K562 (cell line): ENCODE measurements around the gene LYRM1. TPM values are rescaled to one million over a fixed set of nuclear protein-coding genes. Genes with fewer than 3 reads are reported as not detected.

Source experiments
- ATAC-seq: fragments of 200-7000 bp; cut with Tn5 transposase; 3 replicates; pipeline ENCODE4 v1.9.1; 2020; ENCODE audit warnings: moderate library complexity
- BruUV-seq: library from RNA; stranded (reverse); fragments of 400-500 nt; replicated peaks from 2 replicates; lab custom pipeline; 2021; lab: Mats Ljungman, UMichigan
- CTCF ChIA-PET: fragments of 300-600 bp; formaldehyde crosslinking; extraction: SDS; loops from one replicate; lab custom pipeline; 2021; ENCODE audit warnings: low intra/inter-chr PET ratio; lab: Yijun Ruan, JAX
- POLR2A ChIA-PET: fragments of 300-600, 350-650 bp; sonication (Branson Sonifier 250); formaldehyde crosslinking; extraction: SDS; loops from one replicate; lab custom pipeline; 2021; ENCODE audit warnings: antibody characterized with exemption, inconsistent platforms; lab: Yijun Ruan, JAX
- DNase-seq, 4 experiments: peaks; one replicate each; pipeline versions ENCODE4 v3.0.0 to v3.0.0-alpha.2; 2011 to 2018; ENCODE audit warnings: low spot score in 3 of 4, mixed read lengths in 3 of 4; ENCODE audit errors: extremely low read depth in 1 of 4
- FAIRE-seq: peaks from 2 replicates; lab custom pipeline; 2011; peaks lifted over from hg19 to GRCh38; lab: Jason Lieb, UNC
- H2AFZ ChIP-seq: 2 replicates; pipeline ENCODE4 v1.6.0; 2011; ENCODE audit warnings: low read depth, low read length, control low read depth, inconsistent platforms
- H3K27ac ChIP-seq: fragments of 200-600 bp; 3 replicates; pipeline ENCODE4 v1.8.0; 2011; ENCODE audit warnings: low read depth, mild to moderate bottlenecking, control low read depth, inconsistent platforms, low read length, moderate library complexity, mixed read lengths; ENCODE audit errors: extremely low read depth
- H3K27me3 ChIP-seq, 2 experiments: fragments of 300-600 bp in 1 of 2; 2 replicates in 1 of 2; 3 replicates in 1 of 2; pipeline versions ENCODE4 v1.6.0 to v1.8.0; 2011; ENCODE audit warnings: inconsistent platforms in 2 of 2, low read length in 2 of 2, mild to moderate bottlenecking in 1 of 2, mixed read lengths in 1 of 2, moderate library complexity in 1 of 2; ENCODE audit not compliant: control insufficient read depth in 2 of 2, insufficient read depth in 2 of 2
- H3K36me3 ChIP-seq: fragments of 300-600 bp; 3 replicates; pipeline ENCODE4 v1.8.0; 2011; ENCODE audit warnings: mild to moderate bottlenecking, low read length, inconsistent platforms; ENCODE audit not compliant: control insufficient read depth, insufficient read depth
- H3K4me1 ChIP-seq, 2 experiments: fragments of 200-600 bp in 1 of 2; replicated peaks in 1 of 2; 2 replicates in 1 of 2; 3 replicates in 1 of 2; pipeline versions ENCODE4 v1.5.1 to v1.8.0; 2011; ENCODE audit warnings: inconsistent platforms in 2 of 2, low read length in 2 of 2, mild to moderate bottlenecking in 1 of 2, mixed read lengths in 1 of 2, moderate library complexity in 1 of 2; ENCODE audit not compliant: control insufficient read depth in 2 of 2, insufficient read depth in 2 of 2
- H3K4me2 ChIP-seq: 2 replicates; pipeline ENCODE4 v1.6.1; 2011; ENCODE audit warnings: low read length, control low read depth, inconsistent platforms, mixed read lengths; ENCODE audit not compliant: insufficient read depth
- H3K4me3 ChIP-seq: fragments of 200-600 bp; sonication (generic), shearing (Covaris generic); 2 replicates; pipeline ENCODE4 v1.5.1; 2016; ENCODE audit warnings: control low read depth, inconsistent platforms
- H3K79me2 ChIP-seq: fragments of 200-600 bp; 3 replicates; pipeline ENCODE4 v1.8.0; 2011; ENCODE audit warnings: low read length, inconsistent platforms; ENCODE audit not compliant: control insufficient read depth, insufficient read depth
- H3K9ac ChIP-seq, 2 experiments: 2 replicates each; pipeline versions ENCODE4 v1.6.0 to v1.6.1; 2011; ENCODE audit warnings: low read depth in 2 of 2, low read length in 2 of 2, control low read depth in 1 of 2, inconsistent platforms in 1 of 2, mild to moderate bottlenecking in 1 of 2, mixed read lengths in 1 of 2; ENCODE audit not compliant: insufficient read depth in 1 of 2
- H3K9me1 ChIP-seq: one replicate; pipeline ENCODE4 v1.6.0; 2011; ENCODE audit warnings: inconsistent platforms, mild to moderate bottlenecking, low read length, moderate library complexity; ENCODE audit not compliant: control insufficient read depth, insufficient read depth
- H3K9me3 ChIP-seq: replicated peaks from 2 replicates; pipeline ENCODE4 v1.5.1; 2011; ENCODE audit warnings: low read depth, low read length, inconsistent platforms; ENCODE audit not compliant: control insufficient read depth, insufficient read depth
- H4K20me1 ChIP-seq: replicated peaks from 2 replicates; pipeline ENCODE4 v1.6.1; 2011; ENCODE audit warnings: low read length, inconsistent platforms, mixed read lengths; ENCODE audit not compliant: control insufficient read depth, insufficient read depth
- ASH1L ChIP-seq: fragments of 450-650 bp; IDR thresholded peaks from 2 replicates; pipeline ENCODE4 v1.6.1; 2018; ENCODE audit warnings: borderline replicate concordance, mild to moderate bottlenecking, low read depth; ENCODE audit not compliant: partially characterized antibody
- CLOCK ChIP-seq: fragments of 250-450 bp; sonication (Bioruptor Pico); IDR thresholded peaks from 2 replicates; pipeline ENCODE4 v1.4.0; 2020; ENCODE audit warnings: mild to moderate bottlenecking, moderate library complexity, borderline replicate concordance
- ETV5 ChIP-seq: sonication (generic); formaldehyde crosslinking; IDR thresholded peaks from 2 replicates; pipeline ENCODE4 v1.4.0; 2020; ENCODE audit warnings: low read depth, mild to moderate bottlenecking, missing genetic modification reagents
- GATA2 ChIP-seq: sonication (generic); formaldehyde crosslinking; IDR thresholded peaks from 2 replicates; pipeline ENCODE4 v1.4.0; 2020; ENCODE audit warnings: mild to moderate bottlenecking, missing genetic modification reagents
- LEF1 ChIP-seq: fragments of 450-650 bp; IDR thresholded peaks from 2 replicates; pipeline ENCODE4 v1.6.1; 2016; ENCODE audit warnings: mild to moderate bottlenecking
- POLR2B ChIP-seq: fragments of 450-650 bp; IDR thresholded peaks from 2 replicates; pipeline ENCODE4 v1.6.1; 2018; ENCODE audit warnings: low read depth; ENCODE audit not compliant: partially characterized antibody
- PURB ChIP-seq: sonication (generic); formaldehyde crosslinking; IDR thresholded peaks from 2 replicates; pipeline ENCODE4 v1.9.0; 2021; ENCODE audit warnings: low read depth, mild to moderate bottlenecking, missing genetic modification reagents
- SMARCA4 ChIP-seq: fragments of 450-650 bp; IDR thresholded peaks from 2 replicates; pipeline ENCODE4 v1.6.1; 2016
- SPI1 ChIP-seq: IDR thresholded peaks from 2 replicates; pipeline ENCODE4 v1.6.1; 2011; ENCODE audit warnings: low read depth, low read length, control low read depth, borderline replicate concordance
- ZNF212 ChIP-seq: fragments of 450-650 bp; formaldehyde crosslinking; IDR thresholded peaks from 2 replicates; pipeline ENCODE4 v1.4.0; 2020; ENCODE audit warnings: mild to moderate bottlenecking
- ZNF274 ChIP-seq: IDR thresholded peaks from 2 replicates; pipeline ENCODE4 v1.6.1; 2011; ENCODE audit warnings: low read depth, mild to moderate bottlenecking, low read length, moderate library complexity, borderline replicate concordance
- WGBS: fragments of 100-300 bp; shearing (Covaris generic); methylation state at CpG from one replicate; pipeline ENCODE4 v1.1.6; 2016; ENCODE audit warnings: low coverage, mixed read lengths; ENCODE audit not compliant: insufficient coverage; ENCODE audit errors: missing lambda C conversion rate; 5-methylcytosine and 5-hydroxymethylcytosine counted together
- in situ Hi-C: fragments of 300-500 bp; cut with MboI; formaldehyde crosslinking; loops from 4 replicates; pipeline ENCODE4 v1.15.0; 2018; ENCODE audit warnings: inconsistent platforms, mixed read lengths
- intact Hi-C: fragments of 100-400 bp; cut with micrococcal nuclease; formaldehyde crosslinking; loops from 2 replicates; pipeline ENCODE4 v1.14.2; 2022
- polyA plus RNA-seq, 8 experiments: library from polyadenylated mRNA; depleted of rRNA in 4 of 8; stranded (reverse) in 5 of 8; unstranded in 3 of 8; fragments of >200 nt; fragmentation: Nextera tagmentation in 2 of 8; fragmentation: Illumina TruSeq in 1 of 8; extraction: Ambion mirVana in 2 of 8; extraction: Trizol in 1 of 8; gene quantifications; 2 replicates each; pipeline versions ENCODE4 v1.2.1 to v1.2.3, GENCODE V29; 2011 to 2014; ENCODE audit warnings: inconsistent platforms in 1 of 8, missing spikeins in 1 of 8
- total RNA-seq, 7 experiments: library from RNA; depleted of rRNA in 6 of 7; stranded (reverse); fragments of >200 nt in 6 of 7; fragmentation: Illumina TruSeq in 2 of 7; extraction: Trizol in 2 of 7; gene quantifications; 2 replicates each; pipeline versions ENCODE4 v1.2.1 to v1.2.3, GENCODE V29; 2011 to 2021; ENCODE audit warnings: low replicate concordance in 1 of 7
- TF ChIP-seq, protein P1 (sequence below), 2 experiments: fragments of 150-350 bp in 1 of 2; IDR thresholded peaks; 2 replicates each; pipeline ENCODE4 v1.6.1; 2012 to 2016; ENCODE audit warnings: low read depth in 2 of 2, low read length in 2 of 2, mild to moderate bottlenecking in 1 of 2, moderate library complexity in 1 of 2
- TF ChIP-seq, protein P2 (sequence below): IDR thresholded peaks from 2 replicates; pipeline ENCODE4 v1.6.1; 2012; ENCODE audit warnings: low read depth, low read length, improper control_type of control experiment, borderline replicate concordance

The LYRM1 gene
- total and polyA plus RNA-seq, 9 of the 15 experiments (the other 6 are each of a cell fraction or from before 2014, with no cell fraction given), result 17.5 to 44.1 (median 32.7) TPM

- in situ Hi-C loops, result loop anchor here (5.0 kb wide), 1 partner anchor 236 kb away; no protein-coding TSS in a partner anchor
- FAIRE-seq (no peak), ATAC-seq (no peak), DNase-seq (no peak)
- WGBS, result 75% methylated on average over 3 of the region's 3 CpGs
- CTCF ChIA-PET, result interaction anchor here (1.1 to 2.9 kb wide), 5 partner anchors 96 to 449 kb away, joined by 3 to 41 read pairs (median 11); no protein-coding TSS in a partner anchor
- POLR2A ChIA-PET, result interaction anchor here (0.8 to 1.2 kb wide), 3 partner anchors 15 to 145 kb away, joined by 3 to 4 read pairs (median 3); no protein-coding TSS in a partner anchor
- peaks cover 27% of the 10 kb centered on the region; the same call in 2 of the 3 replicates for H3K36me3 ChIP-seq
- H3K9me3 ChIP-seq, result no peaks in the 10 kb centered on the region
- TF ChIP-seq ETV5, result no peak
- TF ChIP-seq ASH1L, result no peak
- no peak for TF ChIP-seq ZNF212 (CRISPR knock-in tag)
- no peak for TF ChIP-seq CLOCK (CRISPR knock-in tag)
- TF ChIP-seq, protein P1, sequence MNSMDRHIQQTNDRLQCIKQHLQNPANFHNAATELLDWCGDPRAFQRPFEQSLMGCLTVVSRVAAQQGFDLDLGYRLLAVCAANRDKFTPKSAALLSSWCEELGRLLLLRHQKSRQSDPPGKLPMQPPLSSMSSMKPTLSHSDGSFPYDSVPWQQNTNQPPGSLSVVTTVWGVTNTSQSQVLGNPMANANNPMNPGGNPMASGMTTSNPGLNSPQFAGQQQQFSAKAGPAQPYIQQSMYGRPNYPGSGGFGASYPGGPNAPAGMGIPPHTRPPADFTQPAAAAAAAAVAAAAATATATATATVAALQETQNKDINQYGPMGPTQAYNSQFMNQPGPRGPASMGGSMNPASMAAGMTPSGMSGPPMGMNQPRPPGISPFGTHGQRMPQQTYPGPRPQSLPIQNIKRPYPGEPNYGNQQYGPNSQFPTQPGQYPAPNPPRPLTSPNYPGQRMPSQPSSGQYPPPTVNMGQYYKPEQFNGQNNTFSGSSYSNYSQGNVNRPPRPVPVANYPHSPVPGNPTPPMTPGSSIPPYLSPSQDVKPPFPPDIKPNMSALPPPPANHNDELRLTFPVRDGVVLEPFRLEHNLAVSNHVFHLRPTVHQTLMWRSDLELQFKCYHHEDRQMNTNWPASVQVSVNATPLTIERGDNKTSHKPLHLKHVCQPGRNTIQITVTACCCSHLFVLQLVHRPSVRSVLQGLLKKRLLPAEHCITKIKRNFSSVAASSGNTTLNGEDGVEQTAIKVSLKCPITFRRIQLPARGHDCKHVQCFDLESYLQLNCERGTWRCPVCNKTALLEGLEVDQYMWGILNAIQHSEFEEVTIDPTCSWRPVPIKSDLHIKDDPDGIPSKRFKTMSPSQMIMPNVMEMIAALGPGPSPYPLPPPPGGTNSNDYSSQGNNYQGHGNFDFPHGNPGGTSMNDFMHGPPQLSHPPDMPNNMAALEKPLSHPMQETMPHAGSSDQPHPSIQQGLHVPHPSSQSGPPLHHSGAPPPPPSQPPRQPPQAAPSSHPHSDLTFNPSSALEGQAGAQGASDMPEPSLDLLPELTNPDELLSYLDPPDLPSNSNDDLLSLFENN (IDR thresholded peaks at IDR 0.05; ENCODE audit: low read depth in 2 of 2, low read length in 2 of 2), result no peak
- TF ChIP-seq PURB (CRISPR knock-in tag), result no peak
- TF ChIP-seq GATA2 (CRISPR knock-in tag), result no peak
- TF ChIP-seq SPI1, result no peak
- no peak for TF ChIP-seq POLR2B
- no peak for TF ChIP-seq LEF1
- TF ChIP-seq, protein P2, sequence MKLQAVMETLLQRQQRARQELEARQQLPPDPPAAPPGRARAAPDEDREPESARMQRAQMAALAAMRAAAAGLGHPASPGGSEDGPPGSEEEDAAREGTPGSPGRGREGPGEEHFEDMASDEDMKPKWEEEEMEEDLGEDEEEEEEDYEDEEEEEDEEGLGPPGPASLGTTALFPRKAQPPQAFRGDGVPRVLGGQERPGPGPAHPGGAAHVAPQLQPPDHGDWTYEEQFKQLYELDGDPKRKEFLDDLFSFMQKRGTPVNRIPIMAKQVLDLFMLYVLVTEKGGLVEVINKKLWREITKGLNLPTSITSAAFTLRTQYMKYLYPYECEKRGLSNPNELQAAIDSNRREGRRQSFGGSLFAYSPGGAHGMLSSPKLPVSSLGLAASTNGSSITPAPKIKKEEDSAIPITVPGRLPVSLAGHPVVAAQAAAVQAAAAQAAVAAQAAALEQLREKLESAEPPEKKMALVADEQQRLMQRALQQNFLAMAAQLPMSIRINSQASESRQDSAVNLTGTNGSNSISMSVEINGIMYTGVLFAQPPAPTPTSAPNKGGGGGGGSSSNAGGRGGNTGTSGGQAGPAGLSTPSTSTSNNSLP, result no peak
- TF ChIP-seq ZNF274, result no peak
- TF ChIP-seq SMARCA4, result no peak
- H3K4me2 ChIP-seq, result no peak overlapping the region
- BruUV-seq, result no TSS peak
- intact Hi-C loops, result loop anchor here (1.0 to 10.0 kb wide), 7 partner anchors 51 to 454 kb away; partner anchors contain the start of genes DCUN1D3 and LYRM1
- no peaks in the 10 kb centered on the region for H3K27me3 ChIP-seq
- H3K4me1 ChIP-seq, result no peaks in the 10 kb centered on the region; a peak in 1 of 5 replicates
- no peaks in the 10 kb centered on the region for H4K20me1 ChIP-seq
- no peak overlapping the region for H3K4me3 ChIP-seq
- no peaks in the 10 kb centered on the region for H3K79me2 ChIP-seq
- peak overlapping the region in 1 of 2 experiments; percentile 15; a peak in 1 of 4 replicates for H3K9ac ChIP-seq
- H3K27ac ChIP-seq, result no peak overlapping the region
- H3K9me1 ChIP-seq, result no peaks in the 10 kb centered on the region
- no peak overlapping the region for H2AFZ ChIP-seq
Measured at GRCh38 chr16:20850981-20851380, 49.6 kb upstream of the LYRM1 start.
